PC-9 (cell line): ENCODE data around the gene WDR5B. TPM values are rescaled to one million over a fixed set of nuclear protein-coding genes. Genes with fewer than 3 reads are reported as not detected.
A peak's percentile ranks its signal among the peaks of the same experiment; 100 is the strongest.

ENCODE experiments used
- BruUV-seq: library from RNA; stranded (reverse); fragments of 400-500 nt; replicated peaks from 2 replicates; lab custom pipeline; 2021; lab: Mats Ljungman, UMichigan
- CTCF ChIA-PET: fragments of 300-600 bp; sonication (Branson Sonifier 250); formaldehyde crosslinking; loops from one replicate; lab custom pipeline; 2022; ENCODE audit warnings: antibody characterized with exemption; lab: Charles Lee
- POLR2A ChIA-PET: fragments of 300-600 bp; sonication (Branson Sonifier 250); formaldehyde crosslinking; loops from one replicate; lab custom pipeline; 2022; ENCODE audit warnings: antibody characterized with exemption; ENCODE audit not compliant: unreplicated experiment; lab: Charles Lee
- DNase-seq, 2 experiments: peaks; one replicate each; pipeline versions ENCODE4 v3.0.0 to v3.0.0-alpha.2; 2015 to 2022; ENCODE audit warnings: mixed read lengths in 1 of 2
- H2AFZ ChIP-seq: fragments of 200-600 bp; sonication (generic); 2 replicates; pipeline ENCODE4 v1.8.1; 2017; ENCODE audit warnings: antibody characterized with exemption
- H3F3A ChIP-seq: fragments of 200-600 bp; sonication (generic); 2 replicates; pipeline ENCODE4 v1.8.1; 2017; ENCODE audit warnings: antibody characterized with exemption, mild to moderate bottlenecking, low read depth; ENCODE audit not compliant: insufficient read depth
- H3K27ac ChIP-seq: fragments of 200-600 bp; sonication (generic); 2 replicates; pipeline ENCODE4 v1.6.1; 2016; ENCODE audit warnings: mixed run types
- H3K27me3 ChIP-seq: fragments of 200-600 bp; sonication (generic); 2 replicates; pipeline ENCODE4 v1.6.1; 2016; ENCODE audit warnings: low read depth, mixed run types; ENCODE audit not compliant: insufficient read depth
- H3K36me3 ChIP-seq: fragments of 200-600 bp; sonication (generic); 2 replicates; pipeline ENCODE4 v1.6.1; 2016; ENCODE audit warnings: low read depth, mixed run types
- H3K4me1 ChIP-seq: fragments of 200-600 bp; sonication (generic); replicated peaks from 2 replicates; pipeline ENCODE4 v1.6.1; 2016; ENCODE audit warnings: mixed run types; ENCODE audit not compliant: insufficient read depth
- H3K4me2 ChIP-seq: fragments of 200-600 bp; sonication (generic); 2 replicates; pipeline ENCODE4 v1.6.1; 2017; ENCODE audit warnings: mixed run types
- H3K4me3 ChIP-seq: fragments of 200-600 bp; sonication (generic); 2 replicates; pipeline ENCODE4 v1.6.1; 2016; ENCODE audit warnings: mixed run types
- H3K79me2 ChIP-seq: fragments of 200-600 bp; sonication (generic); 2 replicates; pipeline ENCODE4 v1.6.1; 2017; ENCODE audit warnings: low read depth, mixed run types
- H3K9me2 ChIP-seq: fragments of 200-600 bp; sonication (generic); 2 replicates; pipeline ENCODE4 v1.8.1; 2017; ENCODE audit warnings: mild to moderate bottlenecking; ENCODE audit not compliant: insufficient read depth
- H3K9me3 ChIP-seq: fragments of 200-600 bp; sonication (generic); 2 replicates; pipeline ENCODE4 v1.8.1; 2016; ENCODE audit warnings: low read depth; ENCODE audit not compliant: insufficient read depth
- H4K20me1 ChIP-seq: fragments of 200-600 bp; sonication (generic); 2 replicates; pipeline ENCODE4 v1.8.1; 2017; ENCODE audit not compliant: insufficient read depth
- EZH2 ChIP-seq: fragments of 200-600 bp; sonication (generic); IDR thresholded peaks from 2 replicates; pipeline ENCODE4 v1.8.0; 2017; ENCODE audit warnings: antibody characterized with exemption, low read depth
- intact Hi-C: fragments of 100-400 bp; cut with micrococcal nuclease; formaldehyde crosslinking; loops from one replicate; pipeline ENCODE4 v1.10.0; 2022; ENCODE audit not compliant: unreplicated experiment
- total RNA-seq: library from RNA; stranded (reverse); gene quantifications from 2 replicates; pipeline ENCODE4 v1.2.3, GENCODE V29; 2021
- TF ChIP-seq, protein P1 (sequence below): fragments of 200-600 bp; sonication (generic); conservative IDR thresholded peaks from 2 replicates; pipeline ENCODE4 v1.6.1; 2017; ENCODE audit warnings: mixed run types, antibody characterized with exemption, mild to moderate bottlenecking, moderate library complexity

WDR5B gene
- total RNA-seq, 1 experiment from 2014 or later, result 5.8 TPM

- TF ChIP-seq, protein P1, sequence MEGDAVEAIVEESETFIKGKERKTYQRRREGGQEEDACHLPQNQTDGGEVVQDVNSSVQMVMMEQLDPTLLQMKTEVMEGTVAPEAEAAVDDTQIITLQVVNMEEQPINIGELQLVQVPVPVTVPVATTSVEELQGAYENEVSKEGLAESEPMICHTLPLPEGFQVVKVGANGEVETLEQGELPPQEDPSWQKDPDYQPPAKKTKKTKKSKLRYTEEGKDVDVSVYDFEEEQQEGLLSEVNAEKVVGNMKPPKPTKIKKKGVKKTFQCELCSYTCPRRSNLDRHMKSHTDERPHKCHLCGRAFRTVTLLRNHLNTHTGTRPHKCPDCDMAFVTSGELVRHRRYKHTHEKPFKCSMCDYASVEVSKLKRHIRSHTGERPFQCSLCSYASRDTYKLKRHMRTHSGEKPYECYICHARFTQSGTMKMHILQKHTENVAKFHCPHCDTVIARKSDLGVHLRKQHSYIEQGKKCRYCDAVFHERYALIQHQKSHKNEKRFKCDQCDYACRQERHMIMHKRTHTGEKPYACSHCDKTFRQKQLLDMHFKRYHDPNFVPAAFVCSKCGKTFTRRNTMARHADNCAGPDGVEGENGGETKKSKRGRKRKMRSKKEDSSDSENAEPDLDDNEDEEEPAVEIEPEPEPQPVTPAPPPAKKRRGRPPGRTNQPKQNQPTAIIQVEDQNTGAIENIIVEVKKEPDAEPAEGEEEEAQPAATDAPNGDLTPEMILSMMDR, result no peak
- TF ChIP-seq EZH2, result no peak
- Histone ChIP-seq H3K4me3 (no peak overlapping the region), H2AFZ (no peak overlapping the region), H3K27ac (no peak overlapping the region), H4K20me1 (no peaks in the 10 kb centered on the region), H3K79me2 (peaks cover 3% of the 10 kb centered on the region), H3K9me2 (no peaks in the 10 kb centered on the region), H3K27me3 (no peaks in the 10 kb centered on the region), H3K9me3 (no peaks in the 10 kb centered on the region), H3K36me3 (no peaks in the 10 kb centered on the region), H3K4me1 (peaks cover 11% of the 10 kb centered on the region; the same call in 1 of the 2 replicates), H3K4me2 (no peak overlapping the region), H3F3A (no peaks in the 10 kb centered on the region; the same call in 1 of the 2 replicates)
- ChIA-PET CTCF (no interaction called here), POLR2A (no interaction called here)
- intact Hi-C loops, result no loop called here
- DNase-seq, result no peak
- BruUV-seq, result no TSS peak
Measured at GRCh38 chr3:122387709-122388108, 28.2 kb downstream of the WDR5B start.

DNA sequence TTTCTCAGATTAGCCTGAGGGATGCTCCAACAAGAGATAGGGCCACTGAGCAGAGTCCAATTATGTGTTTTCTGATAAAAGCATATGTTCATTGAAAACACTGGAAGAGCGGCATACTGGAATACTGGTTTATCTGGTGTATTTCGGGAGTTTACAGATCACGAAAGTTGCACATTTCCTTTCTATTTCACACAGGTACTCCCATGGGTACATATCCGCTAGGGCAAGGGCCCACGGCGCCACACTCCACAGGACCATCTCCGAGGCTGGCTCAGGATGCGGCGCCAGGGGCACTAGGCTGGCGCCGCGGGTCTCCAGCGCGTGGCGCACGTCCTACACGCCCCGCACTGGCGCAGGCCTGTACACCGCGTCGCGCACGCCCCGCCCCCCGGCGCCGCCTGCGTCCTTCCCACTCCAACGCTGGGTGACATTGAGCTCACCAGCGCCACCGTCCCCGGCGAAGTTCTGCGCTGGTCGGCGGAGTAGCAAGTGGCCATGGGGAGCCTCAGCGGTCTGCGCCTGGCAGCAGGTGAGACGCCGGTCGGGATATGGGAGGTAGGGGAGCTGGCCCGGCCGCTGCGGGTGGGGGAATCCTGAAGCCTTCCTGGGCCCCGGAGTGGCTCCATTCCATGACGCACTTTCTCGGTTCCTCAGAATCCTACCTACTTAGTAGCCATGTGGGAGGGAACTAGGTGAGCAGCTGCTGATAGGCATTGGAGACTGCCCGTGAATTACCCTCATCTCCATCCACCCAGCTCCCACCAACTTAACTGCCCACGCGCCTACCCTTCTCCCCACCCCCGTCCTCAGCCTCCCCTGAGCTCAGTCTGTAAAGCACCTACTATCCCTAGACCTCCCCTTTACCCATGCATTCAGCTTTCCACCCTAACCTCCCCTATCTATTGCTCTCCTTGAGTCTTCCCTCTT, 31.8 kb downstream of the WDR5B start, which contains the start of gene FAM162A:
FAM162A (plus strand) TSS at position 412 of the 927 bp plus-strand sequence; CDS start at position 496, 84 bp downstream.
- Histone ChIP-seq H4K20me1 (no peaks in the 10 kb centered on the region), H3K9me2 (no peaks in the 10 kb centered on the region), H3K4me1 (peaks cover 18% of the 10 kb centered on the region; the same call in 1 of the 2 replicates), H3K27ac (peak within 1 kb of the TSS; percentile 66), H3K79me2 (peaks cover 25% of the 10 kb centered on the region), H3K4me2 (peak within 1 kb of the TSS; percentile 96), H3K9me3 (no peaks in the 10 kb centered on the region), H2AFZ (peak within 1 kb of the TSS; percentile 94), H3F3A (no peaks in the 10 kb centered on the region), H3K4me3 (peak within 1 kb of the TSS; percentile 85), H3K27me3 (no peaks in the 10 kb centered on the region), H3K36me3 (no peaks in the 10 kb centered on the region)
- TF ChIP-seq, protein P1, result peak; percentile 64
- TF ChIP-seq EZH2, result no peak
- ChIA-PET POLR2A (interaction anchor here (0.6 to 1.6 kb wide), 14 partner anchors 9 to 1885 kb away, joined by 3 to 16 read pairs (median 4); partner anchors contain the start of genes HSPBAP1, SEC22A and WDR5B), CTCF (interaction anchor here (0.5 to 2.1 kb wide), 9 partner anchors 9 to 838 kb away, joined by 3 to 10 read pairs (median 4); partner anchors contain the start of gene POLQ)
- intact Hi-C loops, result loop anchor here (1.0 to 5.0 kb wide), 3 partner anchors 32 to 837 kb away; partner anchors contain the start of genes POLQ and WDR5B
- no TSS peak for BruUV-seq
- DNase-seq, result peak; percentile 87 to 96
